IMR-90 (cell line): ENCODE data around the gene NUDT15. TPM values are rescaled to one million over a fixed set of nuclear protein-coding genes. Genes with fewer than 3 reads are reported as not detected.

ENCODE experiments used
- ATAC-seq: fragments of 200-7000 bp; cut with Tn5 transposase; 2 replicates; pipeline ENCODE4 v1.9.1; 2020; ENCODE audit warnings: low read depth, mild to moderate bottlenecking, moderate library complexity
- BruUV-seq: library from RNA; stranded (reverse); fragments of 400-500 nt; replicated peaks from 2 replicates; lab custom pipeline; 2021; lab: Mats Ljungman, UMichigan
- CTCF ChIA-PET: fragments of 300-600 bp; formaldehyde crosslinking; extraction: SDS; loops from one replicate; lab custom pipeline; 2021; ENCODE audit warnings: antibody characterized with exemption; lab: Yijun Ruan, JAX
- POLR2A ChIA-PET: fragments of 300-600 bp; sonication (Branson Sonifier 250); formaldehyde crosslinking; loops from one replicate; lab custom pipeline; 2022; ENCODE audit warnings: antibody characterized with exemption; ENCODE audit not compliant: unreplicated experiment; lab: Charles Lee
- DNase-seq: peaks from one replicate; pipeline ENCODE4 v3.0.0; 2013
- H2AFZ ChIP-seq: replicated peaks from 2 replicates; pipeline ENCODE3; 2013; ENCODE audit warnings: low read length, mild to moderate bottlenecking; ENCODE audit not compliant: poor library complexity
- H2AK5ac ChIP-seq: 2 replicates; pipeline ENCODE4 v1.6.1; 2013; ENCODE audit warnings: low read depth, low read length, inconsistent platforms
- H2AK9ac ChIP-seq: replicated peaks from 2 replicates; pipeline ENCODE3; 2013; ENCODE audit warnings: mild to moderate bottlenecking, low read depth, low read length, moderate library complexity; ENCODE audit not compliant: poor library complexity
- H2BK120ac ChIP-seq: 2 replicates; pipeline ENCODE4 v1.6.1; 2013; ENCODE audit warnings: low read depth, low read length, inconsistent platforms
- H2BK15ac ChIP-seq: 3 replicates; pipeline ENCODE4 v1.6.1; 2013; ENCODE audit warnings: low read depth, low read length, inconsistent platforms
- H2BK20ac ChIP-seq: 2 replicates; pipeline ENCODE4 v1.6.1; 2013; ENCODE audit warnings: low read depth, mild to moderate bottlenecking, inconsistent platforms, low read length, moderate library complexity
- H2BK5ac ChIP-seq: 2 replicates; pipeline ENCODE4 v1.6.1; 2013; ENCODE audit warnings: mild to moderate bottlenecking, low read depth, low read length, inconsistent platforms; ENCODE audit not compliant: poor library complexity, severe bottlenecking
- H3K14ac ChIP-seq: replicated peaks from 2 replicates; pipeline ENCODE4 v1.6.1; 2013; ENCODE audit warnings: low read depth, low read length, inconsistent platforms
- H3K18ac ChIP-seq: 2 replicates; pipeline ENCODE4 v1.6.1; 2013; ENCODE audit warnings: low read depth, low read length, control low read depth
- H3K23ac ChIP-seq: 2 replicates; pipeline ENCODE4 v1.6.1; 2013; ENCODE audit warnings: low read depth, low read length, inconsistent platforms
- H3K27ac ChIP-seq: 2 replicates; pipeline ENCODE4 v1.5.1; 2013; ENCODE audit warnings: mild to moderate bottlenecking, control low read depth, low read length; ENCODE audit not compliant: insufficient read depth
- H3K27me3 ChIP-seq: 2 replicates; pipeline ENCODE4 v1.6.1; 2013; ENCODE audit warnings: low read length; ENCODE audit not compliant: control insufficient read depth, insufficient read depth
- H3K36me3 ChIP-seq: 2 replicates; pipeline ENCODE4 v1.6.1; 2013; ENCODE audit warnings: low read length, mixed read lengths; ENCODE audit not compliant: control insufficient read depth, insufficient read depth
- H3K4ac ChIP-seq: 2 replicates; pipeline ENCODE4 v1.6.1; 2013; ENCODE audit warnings: low read depth, low read length, inconsistent platforms
- H3K4me1 ChIP-seq: 2 replicates; pipeline ENCODE4 v1.6.1; 2013; ENCODE audit warnings: low read length, mixed read lengths; ENCODE audit not compliant: control insufficient read depth, insufficient read depth
- H3K4me2 ChIP-seq: 2 replicates; pipeline ENCODE4 v1.6.1; 2013; ENCODE audit warnings: low read depth, mild to moderate bottlenecking, control low read depth, low read length, moderate library complexity
- H3K4me3 ChIP-seq: 2 replicates; pipeline ENCODE4 v1.5.1; 2013; ENCODE audit warnings: low read depth, mild to moderate bottlenecking, control low read depth, low read length, moderate library complexity; ENCODE audit not compliant: insufficient read depth
- H3K56ac ChIP-seq: 2 replicates; pipeline ENCODE4 v1.6.1; 2013; ENCODE audit warnings: low read length, inconsistent platforms; ENCODE audit not compliant: insufficient read depth; ENCODE audit errors: extremely low read depth
- H3K79me1 ChIP-seq, 2 experiments: 2 replicates each; pipeline ENCODE4 v1.6.1; 2013; ENCODE audit warnings: low read length in 2 of 2, inconsistent platforms in 1 of 2, low read depth in 1 of 2
- H3K9ac ChIP-seq: 2 replicates; pipeline ENCODE4 v1.6.1; 2013; ENCODE audit warnings: low read depth, low read length, control low read depth
- H3K9me1 ChIP-seq: 2 replicates; pipeline ENCODE4 v1.6.1; 2013; ENCODE audit warnings: low read length, inconsistent platforms; ENCODE audit not compliant: insufficient read depth
- H3K9me3 ChIP-seq: 2 replicates; pipeline ENCODE4 v1.6.1; 2013; ENCODE audit warnings: low read length; ENCODE audit not compliant: control insufficient read depth, insufficient read depth
- H4K20me1 ChIP-seq: 2 replicates; pipeline ENCODE4 v1.6.1; 2013; ENCODE audit warnings: low read length, inconsistent platforms; ENCODE audit not compliant: insufficient read depth
- H4K5ac ChIP-seq: 2 replicates; pipeline ENCODE4 v1.6.1; 2013; ENCODE audit warnings: mild to moderate bottlenecking, low read depth, low read length, control low read depth
- H4K8ac ChIP-seq, 2 experiments: 2 replicates each; pipeline ENCODE4 v1.6.1; 2013; ENCODE audit warnings: low read depth in 2 of 2, low read length in 2 of 2, control low read depth in 1 of 2, inconsistent platforms in 1 of 2
- H4K91ac ChIP-seq: 2 replicates; pipeline ENCODE4 v1.6.1; 2013; ENCODE audit warnings: low read depth, low read length, inconsistent platforms; ENCODE audit not compliant: insufficient read depth
- BHLHE40 ChIP-seq: fragments of 150-350 bp; IDR thresholded peaks from 2 replicates; pipeline ENCODE4 v1.6.1; 2016; ENCODE audit warnings: mild to moderate bottlenecking, low read depth, low read length
- CEBPB ChIP-seq: IDR thresholded peaks from 2 replicates; pipeline ENCODE4 v1.6.1; 2012; ENCODE audit warnings: low read depth, low read length, improper control_type of control experiment
- CHD1 ChIP-seq: IDR thresholded peaks from 2 replicates; pipeline ENCODE4 v1.6.1; 2012; ENCODE audit warnings: low read depth, low read length, improper control_type of control experiment
- FOS ChIP-seq: fragments of 150-350 bp; IDR thresholded peaks from 2 replicates; pipeline ENCODE4 v1.6.1; 2016; ENCODE audit warnings: low read depth, low read length
- MAFK ChIP-seq: IDR thresholded peaks from 2 replicates; pipeline ENCODE4 v1.6.1; 2012; ENCODE audit warnings: low read depth, low read length, improper control_type of control experiment
- MAZ ChIP-seq: IDR thresholded peaks from 2 replicates; pipeline ENCODE4 v1.6.1; 2012; ENCODE audit warnings: low read depth, mild to moderate bottlenecking, low read length, improper control_type of control experiment, moderate library complexity, borderline replicate concordance
- POLR2A ChIP-seq: IDR thresholded peaks from 2 replicates; pipeline ENCODE4 v1.6.1; 2012; ENCODE audit warnings: mild to moderate bottlenecking, low read depth, low read length
- RAD21 ChIP-seq: IDR thresholded peaks from 2 replicates; pipeline ENCODE4 v1.6.1; 2012; ENCODE audit warnings: low read length, improper control_type of control experiment
- WGBS, 2 experiments: methylation state at CpG; one replicate each; pipeline versions ENCODE4 v1.1.5 to v1.1.7; 2013; ENCODE audit warnings: missing lambda C conversion rate in 2 of 2; ENCODE audit not compliant: insufficient read length in 1 of 2; ENCODE audit errors: extremely low coverage in 2 of 2; 5-methylcytosine and 5-hydroxymethylcytosine counted together
- dilution Hi-C: fragments of 300-500 bp; cut with HindIII; formaldehyde crosslinking; loops from one replicate; pipeline ENCODE4 v1.14.3; 2018; ENCODE audit warnings: low sequenced_read_pairs; ENCODE audit not compliant: unreplicated experiment
- in situ Hi-C: fragments of 300-500 bp; cut with MboI; formaldehyde crosslinking; loops from 3 replicates; pipeline ENCODE4 v1.14.3; 2019; ENCODE audit warnings: low sequenced_read_pairs, inconsistent platforms, mixed read lengths
- intact Hi-C: fragments of 100-400 bp; cut with micrococcal nuclease; formaldehyde crosslinking; loops from 2 replicates; pipeline ENCODE4 v1.10.0; 2022
- polyA plus RNA-seq, 3 experiments: library from polyadenylated mRNA; depleted of rRNA; stranded (reverse); fragments of >200 nt; gene quantifications; 2 replicates each; pipeline ENCODE4 v1.2.3, GENCODE V29; 2012; ENCODE audit warnings: low replicate concordance in 1 of 3
- total RNA-seq: library from RNA; depleted of rRNA; stranded (reverse); fragments of >200 nt; gene quantifications from 2 replicates; pipeline ENCODE4 v1.2.3, GENCODE V29; 2012
- TF ChIP-seq, protein P1 (sequence below): fragments of 150-350 bp; IDR thresholded peaks from 2 replicates; pipeline ENCODE4 v1.6.1; 2017; ENCODE audit warnings: mild to moderate bottlenecking, antibody characterized with exemption, low read length, low read depth
- TF ChIP-seq, protein P2 (sequence below): conservative IDR thresholded peaks from 2 replicates; pipeline ENCODE4 v1.5.1; 2012; ENCODE audit warnings: mild to moderate bottlenecking, low read depth, low read length, improper control_type of control experiment

Gene NUDT15
- total and polyA plus RNA-seq, 2 of the 4 experiments (the other 2 are of a cell fraction) = 13.1 to 14.2 TPM

DNA sequence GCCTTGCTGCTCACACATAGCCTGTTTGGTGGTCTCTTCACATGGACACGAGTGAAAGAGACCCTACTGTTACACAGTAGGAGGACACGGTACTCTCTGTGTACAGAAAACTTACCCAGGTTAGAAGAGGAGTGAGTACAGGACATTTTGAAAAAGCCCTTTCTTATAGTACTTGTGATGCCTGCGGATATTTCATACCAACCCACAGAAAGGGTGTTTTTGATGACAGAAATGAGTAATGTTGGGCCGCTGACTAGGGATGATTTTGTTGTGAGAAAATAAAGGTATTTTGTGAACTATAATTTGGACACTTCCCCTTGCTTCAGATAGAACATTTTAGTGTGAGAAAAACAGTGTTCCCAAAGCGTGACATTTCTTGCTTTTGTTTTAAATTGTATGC is 18.2 kb downstream of the NUDT15 start:
- no peaks in the 10 kb centered on the region for H3K4me1 ChIP-seq
- no peaks in the 10 kb centered on the region for H3K9me3 ChIP-seq
- BruUV-seq = no TSS peak
- DNase-seq = no peak
- H3K14ac ChIP-seq = no peak overlapping the region
- no peak overlapping the region for H2BK5ac ChIP-seq
- H3K9me1 ChIP-seq = no peaks in the 10 kb centered on the region; the same call in 1 of the 2 replicates
- in situ Hi-C loops (no loop called here), intact Hi-C loops (no loop called here), dilution Hi-C loops (no loop called here)
- H3K4me3 ChIP-seq = no peak overlapping the region
- H2AK5ac ChIP-seq = no peak overlapping the region
- POLR2A ChIA-PET = no interaction called here
- H2BK20ac ChIP-seq = no peak overlapping the region
- no peak overlapping the region for H2AK9ac ChIP-seq
- CTCF ChIA-PET = no interaction called here
- no peak overlapping the region for H3K4me2 ChIP-seq
- no peak overlapping the region for H2BK120ac ChIP-seq
- H3K79me1 ChIP-seq = 0 out of 4 replicates have a peak, but pooled peaks cover 0 to 2% of the 10 kb centered on the region in 2 experiments
- no peak overlapping the region for H2BK15ac ChIP-seq
- H3K27ac ChIP-seq = no peak overlapping the region
- peaks cover 9% of the 10 kb centered on the region for H3K36me3 ChIP-seq
- TF ChIP-seq RAD21 = no peak
- TF ChIP-seq, protein P1, sequence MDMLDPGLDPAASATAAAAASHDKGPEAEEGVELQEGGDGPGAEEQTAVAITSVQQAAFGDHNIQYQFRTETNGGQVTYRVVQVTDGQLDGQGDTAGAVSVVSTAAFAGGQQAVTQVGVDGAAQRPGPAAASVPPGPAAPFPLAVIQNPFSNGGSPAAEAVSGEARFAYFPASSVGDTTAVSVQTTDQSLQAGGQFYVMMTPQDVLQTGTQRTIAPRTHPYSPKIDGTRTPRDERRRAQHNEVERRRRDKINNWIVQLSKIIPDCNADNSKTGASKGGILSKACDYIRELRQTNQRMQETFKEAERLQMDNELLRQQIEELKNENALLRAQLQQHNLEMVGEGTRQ = no peak
- TF ChIP-seq POLR2A = no peak
- no peak for TF ChIP-seq FOS
- TF ChIP-seq MAZ = no peak
- TF ChIP-seq, protein P2, sequence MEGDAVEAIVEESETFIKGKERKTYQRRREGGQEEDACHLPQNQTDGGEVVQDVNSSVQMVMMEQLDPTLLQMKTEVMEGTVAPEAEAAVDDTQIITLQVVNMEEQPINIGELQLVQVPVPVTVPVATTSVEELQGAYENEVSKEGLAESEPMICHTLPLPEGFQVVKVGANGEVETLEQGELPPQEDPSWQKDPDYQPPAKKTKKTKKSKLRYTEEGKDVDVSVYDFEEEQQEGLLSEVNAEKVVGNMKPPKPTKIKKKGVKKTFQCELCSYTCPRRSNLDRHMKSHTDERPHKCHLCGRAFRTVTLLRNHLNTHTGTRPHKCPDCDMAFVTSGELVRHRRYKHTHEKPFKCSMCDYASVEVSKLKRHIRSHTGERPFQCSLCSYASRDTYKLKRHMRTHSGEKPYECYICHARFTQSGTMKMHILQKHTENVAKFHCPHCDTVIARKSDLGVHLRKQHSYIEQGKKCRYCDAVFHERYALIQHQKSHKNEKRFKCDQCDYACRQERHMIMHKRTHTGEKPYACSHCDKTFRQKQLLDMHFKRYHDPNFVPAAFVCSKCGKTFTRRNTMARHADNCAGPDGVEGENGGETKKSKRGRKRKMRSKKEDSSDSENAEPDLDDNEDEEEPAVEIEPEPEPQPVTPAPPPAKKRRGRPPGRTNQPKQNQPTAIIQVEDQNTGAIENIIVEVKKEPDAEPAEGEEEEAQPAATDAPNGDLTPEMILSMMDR = no peak
- TF ChIP-seq CHD1 = no peak
- no peak for TF ChIP-seq CEBPB
- TF ChIP-seq MAFK = no peak
- no peak for TF ChIP-seq BHLHE40
- no peak overlapping the region for H3K9ac ChIP-seq
- no peak overlapping the region for H4K8ac ChIP-seq
- H3K4ac ChIP-seq = no peak overlapping the region
- ATAC-seq = no peak
- no peak overlapping the region for H3K56ac ChIP-seq
- no peaks in the 10 kb centered on the region for H4K20me1 ChIP-seq
- H4K91ac ChIP-seq = no peak overlapping the region
- no peak overlapping the region for H2AFZ ChIP-seq
- no peaks in the 10 kb centered on the region for H3K27me3 ChIP-seq
- H4K5ac ChIP-seq = no peak overlapping the region
- no peak overlapping the region for H3K23ac ChIP-seq
- no peak overlapping the region for H3K18ac ChIP-seq
- no CpG with 5 or more reads among the region's 5 CpGs for WGBS, 2 experiments
